NCI-H187 (cell line): ENCODE measurements around the gene TMEM63C.

Experiments used
- DNase-seq, 2 experiments: peaks; one replicate each; lab custom pipeline; 2025; lab: John Stamatoyannopoulos, UW

Gene TMEM63C, protein sequence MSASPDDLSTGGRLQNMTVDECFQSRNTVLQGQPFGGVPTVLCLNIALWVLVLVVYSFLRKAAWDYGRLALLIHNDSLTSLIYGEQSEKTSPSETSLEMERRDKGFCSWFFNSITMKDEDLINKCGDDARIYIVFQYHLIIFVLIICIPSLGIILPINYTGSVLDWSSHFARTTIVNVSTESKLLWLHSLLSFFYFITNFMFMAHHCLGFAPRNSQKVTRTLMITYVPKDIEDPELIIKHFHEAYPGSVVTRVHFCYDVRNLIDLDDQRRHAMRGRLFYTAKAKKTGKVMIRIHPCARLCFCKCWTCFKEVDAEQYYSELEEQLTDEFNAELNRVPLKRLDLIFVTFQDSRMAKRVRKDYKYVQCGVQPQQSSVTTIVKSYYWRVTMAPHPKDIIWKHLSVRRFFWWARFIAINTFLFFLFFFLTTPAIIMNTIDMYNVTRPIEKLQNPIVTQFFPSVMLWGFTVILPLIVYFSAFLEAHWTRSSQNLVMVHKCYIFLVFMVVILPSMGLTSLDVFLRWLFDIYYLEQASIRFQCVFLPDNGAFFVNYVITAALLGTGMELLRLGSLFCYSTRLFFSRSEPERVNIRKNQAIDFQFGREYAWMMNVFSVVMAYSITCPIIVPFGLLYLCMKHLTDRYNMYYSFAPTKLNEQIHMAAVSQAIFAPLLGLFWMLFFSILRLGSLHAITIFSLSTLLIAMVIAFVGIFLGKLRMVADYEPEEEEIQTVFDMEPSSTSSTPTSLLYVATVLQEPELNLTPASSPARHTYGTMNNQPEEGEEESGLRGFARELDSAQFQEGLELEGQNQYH

DNA sequence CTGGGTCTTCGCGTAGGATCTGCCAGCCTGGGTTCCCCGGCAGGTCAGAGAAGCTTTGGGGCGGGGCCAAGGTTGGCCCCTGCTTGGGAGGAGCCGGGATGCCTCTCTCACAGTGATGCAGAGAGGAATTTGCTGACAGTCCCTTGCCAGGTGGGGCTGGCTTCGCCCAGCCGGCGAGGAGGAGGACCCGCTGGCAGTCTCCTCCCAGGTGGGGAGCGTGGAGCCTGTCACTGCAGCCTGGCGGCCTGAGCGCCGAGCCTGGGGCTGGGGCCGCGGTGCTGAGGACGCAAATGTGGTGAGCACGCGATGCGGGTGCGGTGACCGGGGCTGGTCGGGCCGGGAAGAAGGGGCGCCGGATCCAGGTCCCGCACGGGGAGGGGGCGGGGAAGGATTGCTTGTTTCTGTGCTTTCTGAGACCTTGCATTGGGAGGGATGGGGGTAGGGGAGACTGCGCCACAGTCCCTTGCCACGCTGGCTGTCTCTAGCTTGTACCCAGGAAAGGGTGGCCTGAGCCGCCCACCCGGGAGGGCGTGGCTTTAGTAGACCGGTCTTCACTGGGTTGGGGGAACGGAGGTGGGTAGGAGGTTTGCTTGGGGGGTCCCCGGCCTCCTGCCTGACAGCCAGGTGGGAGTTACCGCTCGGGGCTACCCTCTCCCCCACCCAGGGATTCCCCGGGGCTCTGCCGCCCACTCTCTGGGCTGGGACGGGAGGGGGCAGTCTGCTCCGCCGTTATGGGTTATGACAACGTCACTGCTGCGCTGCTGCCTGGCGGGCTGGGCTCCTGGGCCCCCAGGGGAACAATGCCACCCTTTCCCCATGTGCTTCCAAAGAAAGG, at the start of gene TMEM63C:
TSS of gene TMEM63C (plus strand) at position 196 of the 835 bp plus-strand sequence. CDS start 37,016 bp downstream, outside the sequence.
- peak; percentile 77 to 87 for DNase-seq

DNA sequence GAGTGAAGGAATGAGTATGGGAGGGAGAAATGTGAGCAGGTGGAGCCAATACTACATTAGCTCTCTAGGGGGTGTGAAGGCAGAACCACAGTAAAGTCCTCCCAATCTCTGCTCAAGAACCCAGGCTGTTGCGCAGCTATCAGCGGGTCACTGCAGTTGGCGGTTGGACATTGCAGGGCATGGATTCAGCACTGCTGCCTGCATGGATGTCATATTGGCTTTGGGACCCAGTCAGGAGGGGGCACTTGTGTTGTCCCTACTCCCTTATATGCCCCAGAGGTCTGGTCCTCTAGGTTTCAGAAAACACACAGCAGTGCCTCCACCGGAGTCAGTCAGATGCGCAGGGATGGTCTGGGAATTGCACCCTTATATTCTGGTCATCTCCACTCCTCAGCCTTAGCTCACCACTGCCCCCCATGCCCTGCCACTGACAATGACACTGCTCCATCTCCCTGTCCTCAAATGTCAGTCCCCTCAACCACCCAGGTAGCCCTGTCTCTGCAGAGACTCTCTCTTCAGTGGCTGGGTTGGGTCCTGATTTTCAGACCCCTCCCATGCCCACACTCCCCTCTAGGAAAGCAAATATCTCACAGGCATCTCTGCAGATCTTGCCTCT, 49.6 kb upstream of the TMEM63C start:
- DNase-seq: no peak

DNA sequence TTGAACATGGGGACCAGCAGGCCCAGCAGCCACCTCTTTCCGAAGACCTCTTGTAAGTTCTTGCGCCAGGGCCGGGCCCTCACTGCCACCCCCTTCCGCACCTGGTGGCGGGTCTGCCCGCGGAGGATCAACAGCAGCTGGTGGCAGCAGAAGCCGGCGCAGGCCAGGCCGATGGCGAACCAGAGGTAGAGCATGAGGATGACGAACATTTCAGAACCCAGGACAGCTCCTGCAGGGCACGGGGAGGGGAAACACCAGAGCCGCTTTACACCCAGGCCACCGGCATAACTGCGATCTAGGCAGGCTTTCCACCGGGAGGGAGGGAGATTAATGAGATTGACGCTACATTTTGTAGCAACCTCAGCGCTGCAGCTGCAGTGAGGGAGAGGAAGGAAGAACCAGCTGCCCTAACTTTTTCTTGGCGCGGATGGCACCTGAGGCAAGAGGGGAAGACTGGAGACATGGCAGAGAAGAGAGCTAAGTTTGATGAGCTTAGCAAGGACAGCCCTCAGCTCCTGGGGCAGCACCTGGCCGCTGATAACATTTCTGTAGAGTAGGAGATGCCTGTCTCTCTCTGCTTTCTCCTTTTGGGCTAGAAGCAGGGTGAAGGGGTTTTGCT, 47.8 kb upstream of the TMEM63C start:
- no peak for DNase-seq

- no peak for DNase-seq
These were observed 42.6 kb upstream of the TMEM63C start for GRCh38 chr14:77139022-77139421.

- DNase-seq: no peak
These were observed 41.8 kb upstream of the TMEM63C start for GRCh38 chr14:77139540-77140358.

GRCh38 chr14:77140359-77141213, 41.0 kb upstream of the TMEM63C start:
- DNase-seq: no peak

- DNase-seq: no peak
These were observed 40.2 kb upstream of the TMEM63C start, which contains the start of gene ZDHHC22 for GRCh38 chr14:77141214-77142004. Gene ZDHHC22, minus strand, starts transcription at chr14:77141791. Its CDS starts 2,053 bp downstream, at chr14:77139738.

DNA sequence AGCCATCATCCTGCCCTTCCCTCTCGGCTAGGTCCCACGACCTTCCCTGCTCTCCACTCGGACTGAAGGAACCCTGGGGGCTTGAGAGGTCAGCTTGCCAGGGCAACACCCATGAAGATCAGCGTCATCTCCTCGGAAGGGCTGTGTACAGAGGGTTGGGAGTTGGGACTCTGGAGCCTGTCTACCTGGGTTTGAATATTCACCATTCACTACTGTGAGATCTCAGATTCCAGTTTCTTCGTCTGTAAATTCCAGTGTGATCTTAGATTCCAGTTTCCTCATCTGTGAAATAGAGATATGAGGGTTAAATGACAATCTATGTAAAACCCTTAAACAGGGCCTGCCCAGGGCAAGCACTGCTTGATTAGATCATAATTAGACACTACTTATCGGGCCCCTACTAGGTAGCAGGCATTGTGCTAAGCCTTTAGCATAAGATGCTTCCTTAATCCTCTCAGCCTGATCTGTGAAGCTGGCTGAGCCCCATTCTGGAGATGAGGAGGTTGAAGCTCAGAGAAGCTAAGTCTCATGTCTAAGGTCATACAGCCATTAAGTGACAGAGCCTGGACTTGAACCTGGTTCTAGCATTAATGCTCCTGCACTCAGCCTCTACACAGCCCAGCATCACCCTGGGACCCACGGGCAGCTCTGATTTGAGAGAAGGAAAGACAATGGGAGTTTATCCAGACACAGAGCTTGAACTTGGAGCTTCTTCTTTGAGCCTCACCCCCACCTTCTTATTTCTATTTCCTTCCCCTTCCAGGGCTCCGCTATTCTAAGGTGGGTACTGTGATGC, 39.4 kb upstream of the TMEM63C start:
- DNase-seq: no peak

DNA sequence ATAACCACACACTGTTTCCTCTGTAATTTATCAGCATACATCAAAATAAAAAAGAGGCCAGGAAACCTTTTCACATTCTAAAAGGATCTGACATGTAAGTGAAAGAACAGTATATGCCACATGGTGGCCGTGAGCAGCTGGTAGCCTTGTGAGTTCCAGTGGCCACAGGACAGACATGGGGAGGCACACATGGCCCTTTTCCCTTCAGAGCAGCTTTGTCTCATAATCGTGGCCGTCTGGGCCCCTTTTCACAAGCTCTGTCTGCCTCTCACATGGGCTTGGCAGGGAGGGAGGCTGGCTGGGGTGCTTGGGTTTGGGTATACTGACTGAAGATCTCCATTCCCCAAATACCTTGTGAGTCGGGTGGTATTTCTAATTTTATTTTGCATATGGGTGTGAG, 38.5 kb upstream of the TMEM63C start:
- DNase-seq: no peak

GRCh38 chr14:77144412-77145115, 37.0 kb upstream of the TMEM63C start:
- no peak for DNase-seq

DNA sequence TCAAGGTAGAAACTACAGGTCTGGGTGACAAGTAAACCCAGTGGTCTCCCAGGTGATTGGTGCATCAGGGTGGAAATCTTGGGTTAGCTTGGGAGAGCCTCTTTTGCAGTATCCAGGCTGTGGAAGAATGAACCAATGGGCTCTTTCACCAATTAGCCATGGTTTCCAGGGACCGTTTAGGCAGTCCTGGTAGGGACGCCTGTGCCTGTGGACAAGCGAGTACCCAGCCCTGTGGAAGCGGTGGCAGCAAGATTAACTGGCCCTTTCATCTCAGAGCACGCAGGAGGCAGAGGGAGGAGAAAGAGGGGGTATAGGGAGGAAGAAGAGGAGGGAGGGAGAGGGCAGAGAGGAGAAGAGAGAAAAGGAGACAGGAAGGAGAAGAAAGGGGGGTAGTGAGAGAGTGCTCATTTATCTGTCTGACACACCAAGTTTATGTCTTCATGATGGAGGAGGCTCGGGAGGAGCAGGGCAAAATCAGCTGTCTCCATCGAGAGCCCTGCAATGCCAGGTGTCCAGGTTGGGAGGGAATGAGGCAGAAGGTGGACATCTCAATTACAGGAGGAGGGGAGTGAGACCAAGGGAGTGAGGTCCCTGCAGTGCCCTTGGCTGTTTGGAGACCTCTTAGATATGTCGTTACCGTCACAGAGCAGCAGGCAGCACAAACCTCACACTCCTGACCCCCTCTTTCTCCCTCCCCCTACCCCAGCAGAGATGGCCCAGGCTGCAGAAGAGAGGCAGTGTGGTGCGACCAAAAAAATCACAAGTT, 35.4 kb upstream of the TMEM63C start:
- DNase-seq: no peak

DNA sequence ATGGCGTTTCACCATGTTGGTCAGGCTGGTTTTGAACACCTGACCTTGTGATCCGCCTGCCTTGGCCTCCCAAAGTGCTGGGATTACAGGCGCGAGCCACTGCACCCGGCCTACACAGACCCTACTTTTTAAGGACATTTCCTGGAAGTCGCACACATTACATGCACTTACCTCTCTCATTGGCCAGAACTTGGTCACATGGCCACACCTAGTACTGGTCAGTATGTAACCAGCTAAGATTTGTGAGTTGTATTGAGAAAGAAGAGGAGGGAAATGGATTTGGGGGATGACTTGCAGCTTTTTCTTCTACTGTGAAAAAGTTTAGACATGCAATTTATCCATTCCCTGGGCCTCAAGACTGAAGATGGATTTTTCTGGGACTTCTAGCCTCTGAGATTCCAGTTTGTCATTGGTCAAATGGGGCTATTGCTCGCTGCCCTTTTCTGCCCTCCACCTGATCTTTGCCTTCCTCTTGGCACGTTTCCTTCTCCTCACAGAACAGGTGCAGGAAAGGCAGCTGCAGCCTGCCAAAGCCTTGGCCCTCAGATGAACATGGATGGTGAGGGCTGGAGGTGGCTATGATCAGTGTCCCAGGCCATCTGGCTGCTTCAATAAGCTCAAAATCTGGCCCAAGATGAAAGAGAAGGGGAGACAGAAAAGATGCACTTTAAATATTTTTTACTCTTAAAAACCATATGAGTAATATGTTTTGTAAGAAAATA, 32.9 kb upstream of the TMEM63C start:
- no peak for DNase-seq

- no peak for DNase-seq
These were observed 30.4 kb upstream of the TMEM63C start for GRCh38 chr14:77151245-77151644.

DNA sequence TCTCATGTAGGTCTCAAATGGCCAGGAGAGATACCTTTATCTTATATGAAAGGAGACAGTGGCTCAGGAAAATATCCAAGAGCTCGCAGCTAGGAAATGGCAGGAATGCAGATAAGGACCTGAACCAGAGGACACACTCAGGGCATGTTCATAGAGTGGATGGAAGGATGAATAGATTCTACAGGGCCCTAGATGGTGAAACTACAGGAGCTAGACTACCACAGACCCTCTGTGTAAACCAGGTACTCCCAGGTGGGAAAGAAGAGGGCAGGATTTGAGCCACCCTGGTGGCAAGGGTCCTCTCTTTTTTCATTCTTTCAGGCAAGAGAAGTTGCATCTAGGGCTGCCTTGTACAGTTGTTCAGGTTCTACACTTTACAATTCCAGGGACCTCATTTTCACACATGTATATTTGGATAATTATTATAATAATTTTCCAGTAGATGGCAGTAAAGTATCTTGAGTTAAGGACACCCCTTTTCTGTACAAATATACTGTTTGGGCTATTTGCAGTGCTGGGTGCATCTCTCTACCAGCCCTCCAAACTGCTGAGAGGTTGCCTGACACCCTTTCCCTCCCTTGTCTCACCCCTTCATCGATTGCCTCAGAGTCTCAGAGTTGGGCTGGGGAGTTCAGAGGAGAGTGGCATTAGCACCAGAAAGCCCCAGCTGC, 29.5 kb upstream of the TMEM63C start:
- DNase-seq: peak in 1 of 2 experiments; percentile 34

- DNase-seq: no peak
These were observed 27.8 kb upstream of the TMEM63C start for GRCh38 chr14:77153802-77154201.
